GM13976 (cell line): Measurements from ENCODE around the gene SDE2.

ENCODE experiments used
- DNase-seq: peaks from one replicate; pipeline ENCODE4 v3.0.0; 2012; ENCODE audit warnings: low spot score
- in situ Hi-C: fragments of 300-500 bp; cut with MboI; formaldehyde crosslinking; loops from one replicate; pipeline ENCODE4 v1.12.0; 2022; ENCODE audit warnings: low sequenced_read_pairs, mixed read lengths, inconsistent platforms; ENCODE audit not compliant: unreplicated experiment
- TF ChIP-seq, protein P1 (sequence below): IDR thresholded peaks from 2 replicates; pipeline ENCODE4 v1.5.1; 2012; ENCODE audit warnings: borderline replicate concordance, mild to moderate bottlenecking; ENCODE audit not compliant: insufficient read depth; ENCODE audit errors: extremely low read depth, missing control alignments, control extremely low read depth

The SDE2 gene

DNA sequence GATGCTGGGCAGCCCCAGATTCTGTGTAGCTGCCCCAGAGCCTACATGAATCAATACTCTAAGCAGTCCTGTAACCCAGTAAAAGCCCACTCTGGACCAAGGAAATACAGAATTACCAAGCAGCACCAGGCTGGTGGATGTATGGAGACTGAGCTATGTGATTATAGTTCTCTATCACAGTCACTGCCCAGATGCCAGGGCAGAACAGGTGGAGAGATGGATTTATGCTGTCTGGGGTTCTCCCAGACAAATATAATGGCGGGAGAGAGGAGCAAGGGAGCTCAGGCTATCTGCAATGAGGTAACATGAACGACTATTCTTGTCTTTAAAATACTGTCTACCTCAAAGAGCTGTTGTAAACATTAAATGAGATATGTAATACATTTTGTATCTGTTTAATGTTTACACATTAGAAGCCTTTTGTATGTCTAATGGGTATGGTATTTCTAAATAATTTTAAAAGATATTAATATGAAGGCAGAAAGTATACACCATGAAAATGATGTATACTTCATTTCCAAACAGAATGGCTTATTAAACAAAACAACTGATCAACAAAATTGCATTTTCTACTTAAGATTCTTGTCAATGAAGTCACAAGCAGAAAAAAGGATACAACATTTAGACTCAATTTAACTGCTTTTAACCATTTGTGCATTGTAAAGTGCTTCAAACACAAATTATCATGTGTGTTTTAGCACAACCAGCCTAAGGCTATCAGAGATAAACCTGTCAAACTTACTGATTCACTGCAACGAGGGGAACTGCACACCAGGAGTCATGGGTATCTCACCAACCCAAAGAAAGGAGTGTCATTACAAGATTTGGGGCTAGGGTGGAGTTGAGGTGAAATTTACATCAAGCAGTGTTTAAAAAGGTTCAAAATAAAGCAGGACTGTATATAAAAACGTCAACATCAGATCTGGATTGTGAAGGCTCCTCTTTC lies 3.0 kb downstream of the SDE2 start:
- in situ Hi-C loops, result no loop called here
- DNase-seq, result no peak
- TF ChIP-seq, protein P1, sequence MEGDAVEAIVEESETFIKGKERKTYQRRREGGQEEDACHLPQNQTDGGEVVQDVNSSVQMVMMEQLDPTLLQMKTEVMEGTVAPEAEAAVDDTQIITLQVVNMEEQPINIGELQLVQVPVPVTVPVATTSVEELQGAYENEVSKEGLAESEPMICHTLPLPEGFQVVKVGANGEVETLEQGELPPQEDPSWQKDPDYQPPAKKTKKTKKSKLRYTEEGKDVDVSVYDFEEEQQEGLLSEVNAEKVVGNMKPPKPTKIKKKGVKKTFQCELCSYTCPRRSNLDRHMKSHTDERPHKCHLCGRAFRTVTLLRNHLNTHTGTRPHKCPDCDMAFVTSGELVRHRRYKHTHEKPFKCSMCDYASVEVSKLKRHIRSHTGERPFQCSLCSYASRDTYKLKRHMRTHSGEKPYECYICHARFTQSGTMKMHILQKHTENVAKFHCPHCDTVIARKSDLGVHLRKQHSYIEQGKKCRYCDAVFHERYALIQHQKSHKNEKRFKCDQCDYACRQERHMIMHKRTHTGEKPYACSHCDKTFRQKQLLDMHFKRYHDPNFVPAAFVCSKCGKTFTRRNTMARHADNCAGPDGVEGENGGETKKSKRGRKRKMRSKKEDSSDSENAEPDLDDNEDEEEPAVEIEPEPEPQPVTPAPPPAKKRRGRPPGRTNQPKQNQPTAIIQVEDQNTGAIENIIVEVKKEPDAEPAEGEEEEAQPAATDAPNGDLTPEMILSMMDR, result no peak

DNA sequence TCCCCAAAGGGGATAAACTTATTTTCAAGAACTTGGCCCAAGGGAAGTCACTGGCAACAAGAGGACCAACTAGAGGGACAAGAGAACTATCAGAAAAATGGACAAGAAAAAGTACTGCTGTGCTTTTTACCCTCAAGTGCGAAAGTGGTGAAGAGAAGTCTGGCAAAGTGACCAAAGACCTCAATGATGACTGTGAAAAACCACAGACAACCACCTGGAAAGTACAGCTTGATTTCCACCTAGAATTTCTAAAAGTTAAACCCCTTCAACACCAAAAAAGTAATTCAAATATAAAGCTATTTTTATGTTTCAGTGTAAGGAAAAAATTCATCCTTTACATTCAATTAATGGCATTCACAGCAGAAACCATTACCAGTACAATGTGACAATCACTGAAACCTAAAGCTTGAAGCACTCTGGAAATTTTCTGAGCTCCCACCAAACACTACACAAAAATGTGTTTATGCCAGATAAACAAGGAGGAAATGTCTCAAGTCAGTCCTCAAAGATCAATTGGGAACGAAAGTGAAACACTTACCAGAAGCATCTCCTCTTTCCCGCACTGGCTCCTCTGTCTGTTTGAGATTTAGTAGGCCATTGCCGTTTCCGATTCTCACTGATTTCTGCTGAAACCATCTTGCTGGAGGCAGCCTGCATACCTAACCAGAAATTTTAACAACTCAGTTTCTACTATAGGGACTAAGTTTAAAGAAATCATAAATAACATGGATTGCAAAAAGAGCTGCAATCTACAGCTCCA lies 8.3 kb downstream of the SDE2 start:
- TF ChIP-seq, protein P1, result no peak
- in situ Hi-C loops, result no loop called here
- no peak for DNase-seq

DNA sequence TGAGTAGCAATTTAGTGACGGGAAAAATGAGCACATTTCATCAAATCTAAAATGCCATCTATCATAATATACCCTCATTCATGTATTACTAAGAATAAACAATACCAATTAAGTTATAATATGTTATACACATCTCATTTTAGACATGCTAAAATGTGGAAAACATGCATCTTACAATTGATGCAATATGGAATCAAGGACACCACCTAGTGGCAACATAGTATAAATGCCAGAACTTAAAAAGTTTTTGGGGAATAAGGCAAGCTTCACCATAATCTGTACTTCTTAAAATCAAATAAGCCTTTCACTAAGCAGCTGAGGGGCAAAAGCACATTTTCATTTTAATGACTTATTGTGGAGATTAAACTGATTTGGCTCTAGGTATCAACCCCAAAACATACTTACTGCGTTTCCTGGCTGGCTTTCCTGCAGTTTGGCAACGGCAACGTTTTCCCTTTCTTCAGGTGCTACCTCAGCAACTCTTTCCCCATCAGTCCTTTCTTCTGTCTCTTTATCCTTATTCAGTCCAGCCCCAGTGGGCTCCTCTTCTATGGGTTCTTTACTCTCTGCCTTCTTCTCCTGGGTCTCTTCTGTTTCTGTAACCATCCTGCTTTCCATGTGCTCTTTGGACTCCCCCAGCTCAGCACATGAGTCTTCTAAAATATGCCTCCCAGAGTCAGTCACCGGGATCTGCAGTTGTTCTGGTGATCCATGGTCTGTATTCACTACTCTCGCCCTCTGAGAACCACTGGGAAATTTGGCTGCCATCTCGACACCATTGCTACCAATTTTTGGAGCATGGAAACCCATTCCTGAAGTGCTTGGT lies 11.4 kb downstream of the SDE2 start:
- in situ Hi-C loops, result no loop called here
- TF ChIP-seq, protein P1, result peak; percentile 20
- DNase-seq, result no peak

DNA sequence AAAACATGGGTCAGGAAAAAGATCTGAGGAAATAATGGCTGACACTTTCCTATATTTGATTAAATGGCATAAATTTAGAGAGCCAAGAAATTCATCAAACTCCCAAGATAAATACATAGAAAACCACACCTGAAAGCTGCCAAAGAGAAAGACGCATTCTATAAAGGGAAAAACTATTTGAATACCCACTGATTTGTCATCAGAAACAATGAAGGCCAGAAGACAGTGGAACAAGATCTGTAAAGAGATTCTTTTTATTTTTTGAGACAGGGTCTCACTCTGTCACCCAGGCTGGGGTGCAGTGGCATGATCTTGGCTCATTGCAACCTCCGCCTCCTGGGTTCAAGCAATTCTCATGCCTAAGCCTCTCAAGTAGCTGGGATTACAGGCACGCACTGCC lies 17.4 kb downstream of the SDE2 start:
- in situ Hi-C loops, result no loop called here
- DNase-seq, result no peak
- TF ChIP-seq, protein P1, result no peak

DNA sequence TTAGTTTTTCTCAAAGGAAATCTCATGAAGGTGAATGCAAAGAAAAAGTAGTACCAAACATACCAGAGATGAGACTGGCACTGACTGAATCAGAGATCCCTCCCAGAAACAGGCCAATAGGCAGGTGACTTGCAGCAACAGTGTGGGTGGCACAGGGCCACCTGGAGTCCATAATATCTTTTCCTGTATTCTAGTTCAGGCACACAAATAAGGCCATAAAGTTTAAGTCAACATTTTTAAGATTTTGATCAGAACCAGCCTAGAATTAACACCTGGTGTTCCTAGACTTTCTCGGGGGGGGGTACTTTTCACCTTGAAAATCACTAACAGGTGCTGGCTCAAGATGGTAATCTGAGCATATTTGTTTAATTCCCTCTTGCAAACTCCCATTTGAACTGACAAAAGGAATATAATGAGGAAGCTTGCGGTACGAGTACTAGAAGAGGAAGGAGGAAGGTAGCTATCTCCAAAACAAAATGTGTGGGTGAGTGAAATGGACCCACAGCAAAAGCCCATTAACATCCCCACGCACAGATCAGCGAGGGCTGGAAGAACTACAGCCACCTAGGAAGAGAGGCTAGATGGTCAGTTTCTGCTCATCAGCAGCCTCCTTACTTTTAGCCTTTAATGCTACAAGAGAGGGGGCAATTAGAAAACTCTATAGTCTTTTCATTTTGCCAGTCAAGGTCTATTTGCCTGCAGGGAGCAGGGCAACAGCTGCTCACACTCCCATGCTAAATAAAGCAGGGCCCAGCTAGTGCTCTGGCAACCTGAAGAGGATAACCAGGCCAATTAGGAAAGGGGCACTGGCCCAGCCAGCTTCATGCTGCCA lies 18.9 kb downstream of the SDE2 start:
- TF ChIP-seq, protein P1, result no peak
- in situ Hi-C loops, result no loop called here
- DNase-seq, result no peak

DNA sequence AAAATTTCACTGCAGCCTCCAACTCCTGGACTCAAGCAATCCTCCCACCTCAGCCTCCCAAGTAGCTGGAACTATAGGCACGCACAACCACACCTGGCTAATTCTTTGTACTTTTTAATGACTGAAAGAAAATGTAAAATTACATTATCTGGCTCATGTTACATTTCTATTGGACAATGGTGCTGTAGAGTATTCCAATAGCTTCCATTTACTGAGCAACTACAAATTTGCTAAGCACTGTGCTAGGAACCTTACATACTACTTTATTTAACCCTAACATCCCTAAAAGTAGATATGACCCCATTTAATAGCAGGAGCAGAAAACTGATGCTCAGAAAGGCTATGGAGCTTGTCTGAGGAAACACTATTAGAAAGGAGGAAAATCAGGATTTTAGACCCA lies 19.7 kb downstream of the SDE2 start:
- in situ Hi-C loops, result loop anchor here (5.0 to 10.0 kb wide), 2 partner anchors 215 to 502 kb away; no protein-coding TSS in a partner anchor

More for the DNA sequence above, 19.7 kb downstream of the SDE2 start:
- TF ChIP-seq, protein P1, result no peak
- no peak for DNase-seq
